ENCODE measurements around the gene PEX11B.

The PEX11B gene

GRCh38 chr1:145868232-145868631 lies 50.3 kb downstream of the PEX11B start:
- no peak for DNase-seq

GRCh38 chr1:145863282-145864018 lies 55.1 kb downstream of the PEX11B start:
- DNase-seq, result no peak
